ENCODE results near the gene RIMS4. TPM values are rescaled to one million over a fixed set of nuclear protein-coding genes. Genes with fewer than 3 reads are reported as not detected.

The RIMS4 gene
- total RNA-seq, 5 donors from 2014 or later (not counting 1 experiment from before 2014, with no cell fraction given) = 0.06 to 0.12 TPM; not detected in 3

- Histone ChIP-seq H3K36me3 (ENCODE audit: control insufficient read depth in 2 of 2, extremely low read depth in 1 of 2, insufficient read depth in 1 of 2, low read length in 1 of 2) (no peaks in the 10 kb centered on the region), H3K27ac (ENCODE audit: low read length) (no peak overlapping the region), H3K9me3 (no peaks in the 10 kb centered on the region), H3K27me3 (replicated peaks in 1 of 2; ENCODE audit: control insufficient read depth in 2 of 2, extremely low read depth in 1 of 2, insufficient read depth in 2 of 2, low read length in 1 of 2) (peaks cover 6 to 18% of the 10 kb centered on the region in 2 experiments), H3K4me1 (ENCODE audit: control insufficient read depth in 1 of 2, extremely low read depth in 1 of 2, insufficient read depth in 2 of 2, low read length in 2 of 2) (no peaks in the 10 kb centered on the region), H3K4me3 (ENCODE audit: control insufficient read depth in 1 of 2, extremely low read depth in 1 of 2, low read length in 1 of 2) (no peak overlapping the region)
- ChIA-PET CTCF (no interaction called here), POLR2A (no interaction called here)
- ATAC-seq (replicated peaks in 1 of 4) = no peak
- no peak overlapping the region for H3K27ac Mint-ChIP-seq
- peaks cover 29 to 40% of the 10 kb centered on the region in 2 donors for H3K27me3 Mint-ChIP-seq
- peaks cover 0 to 5% (median 0%) of the 10 kb centered on the region in 3 donors for H3K9me3 Mint-ChIP-seq
- no CpG with 5 or more reads among the region's 2 CpGs for WGBS (ENCODE audit: insufficient coverage)
- DNase-seq = no peak
- no peaks in the 10 kb centered on the region for H3K36me3 Mint-ChIP-seq
- H3K4me1 Mint-ChIP-seq = no peaks in the 10 kb centered on the region
- no peak overlapping the region for H3K4me3 Mint-ChIP-seq
Measured at GRCh38 chr20:44834693-44835092, 24.3 kb upstream of the RIMS4 start.

GRCh38 chr20:44833437-44833836, 23.1 kb upstream of the RIMS4 start:
- Mint-ChIP-seq H3K27ac (no peak overlapping the region), H3K9me3 (peaks cover 0 to 5% (median 0%) of the 10 kb centered on the region in 3 donors), H3K4me1 (no peaks in the 10 kb centered on the region), H3K27me3 (peaks cover 37 to 48% of the 10 kb centered on the region in 2 donors), H3K4me3 (no peak overlapping the region), H3K36me3 (no peaks in the 10 kb centered on the region)
- Histone ChIP-seq H3K9me3 (no peaks in the 10 kb centered on the region), H3K4me1 (ENCODE audit: control insufficient read depth in 1 of 2, extremely low read depth in 1 of 2, insufficient read depth in 2 of 2, low read length in 2 of 2) (no peaks in the 10 kb centered on the region), H3K4me3 (ENCODE audit: control insufficient read depth in 1 of 2, extremely low read depth in 1 of 2, low read length in 1 of 2) (no peak overlapping the region), H3K36me3 (ENCODE audit: control insufficient read depth in 2 of 2, extremely low read depth in 1 of 2, insufficient read depth in 1 of 2, low read length in 1 of 2) (no peaks in the 10 kb centered on the region), H3K27ac (ENCODE audit: low read length) (no peak overlapping the region), H3K27me3 (replicated peaks in 1 of 2; ENCODE audit: control insufficient read depth in 2 of 2, extremely low read depth in 1 of 2, insufficient read depth in 2 of 2, low read length in 1 of 2) (peaks cover 9 to 24% of the 10 kb centered on the region in 2 experiments)
- CTCF ChIA-PET = no interaction called here
- DNase-seq = no peak
- ATAC-seq (replicated peaks in 1 of 4) = no peak
- no CpG with 5 or more reads among the region's 1 CpG for WGBS (ENCODE audit: insufficient coverage)
- POLR2A ChIA-PET = no interaction called here

GRCh38 chr20:44832724-44833123, 22.4 kb upstream of the RIMS4 start:
- no peaks in the 10 kb centered on the region for H3K4me1 ChIP-seq (ENCODE audit: control insufficient read depth in 1 of 2, extremely low read depth in 1 of 2, insufficient read depth in 2 of 2, low read length in 2 of 2)

GRCh38 chr20:44830995-44831394, 20.6 kb upstream of the RIMS4 start:
- peaks cover 42 to 54% of the 10 kb centered on the region in 2 donors for H3K27me3 Mint-ChIP-seq
- Histone ChIP-seq H3K9me3 (no peaks in the 10 kb centered on the region), H3K27me3 (replicated peaks in 1 of 2; ENCODE audit: control insufficient read depth in 2 of 2, extremely low read depth in 1 of 2, insufficient read depth in 2 of 2, low read length in 1 of 2) (peaks cover 13 to 19% of the 10 kb centered on the region in 2 experiments), H3K4me3 (ENCODE audit: control insufficient read depth in 1 of 2, extremely low read depth in 1 of 2, low read length in 1 of 2) (no peak overlapping the region), H3K36me3 (ENCODE audit: control insufficient read depth in 2 of 2, extremely low read depth in 1 of 2, insufficient read depth in 1 of 2, low read length in 1 of 2) (no peaks in the 10 kb centered on the region), H3K27ac (ENCODE audit: low read length) (no peak overlapping the region), H3K4me1 (ENCODE audit: control insufficient read depth in 1 of 2, extremely low read depth in 1 of 2, insufficient read depth in 2 of 2, low read length in 2 of 2) (no peaks in the 10 kb centered on the region)
- no peaks in the 10 kb centered on the region for H3K4me1 Mint-ChIP-seq
- CTCF ChIA-PET = no interaction called here
- no peak overlapping the region for H3K4me3 Mint-ChIP-seq
- WGBS (ENCODE audit: insufficient coverage) = no CpG with 5 or more reads among the region's 1 CpG
- peaks cover 0 to 5% (median 0%) of the 10 kb centered on the region in 3 donors for H3K9me3 Mint-ChIP-seq
- H3K27ac Mint-ChIP-seq = no peak overlapping the region
- no peak for DNase-seq
- H3K36me3 Mint-ChIP-seq = no peaks in the 10 kb centered on the region
- POLR2A ChIA-PET = no interaction called here
- ATAC-seq (replicated peaks in 1 of 4) = no peak

More at GRCh38 chr20:44832724-44833123, 22.4 kb upstream of the RIMS4 start:
- H3K4me1 Mint-ChIP-seq = no peaks in the 10 kb centered on the region
- Histone ChIP-seq H3K9me3 (no peaks in the 10 kb centered on the region), H3K27me3 (replicated peaks in 1 of 2; ENCODE audit: control insufficient read depth in 2 of 2, extremely low read depth in 1 of 2, insufficient read depth in 2 of 2, low read length in 1 of 2) (peaks cover 9 to 24% of the 10 kb centered on the region in 2 experiments), H3K36me3 (ENCODE audit: control insufficient read depth in 2 of 2, extremely low read depth in 1 of 2, insufficient read depth in 1 of 2, low read length in 1 of 2) (no peaks in the 10 kb centered on the region), H3K27ac (ENCODE audit: low read length) (no peak overlapping the region), H3K4me3 (ENCODE audit: control insufficient read depth in 1 of 2, extremely low read depth in 1 of 2, low read length in 1 of 2) (no peak overlapping the region)
- ATAC-seq (replicated peaks in 1 of 4) (no peak), DNase-seq (no peak)
- ChIA-PET POLR2A (no interaction called here), CTCF (no interaction called here)
- H3K36me3 Mint-ChIP-seq = no peaks in the 10 kb centered on the region
- H3K9me3 Mint-ChIP-seq = peaks cover 0 to 5% (median 0%) of the 10 kb centered on the region in 3 donors
- no peak overlapping the region for H3K27ac Mint-ChIP-seq
- H3K4me3 Mint-ChIP-seq = no peak overlapping the region
- H3K27me3 Mint-ChIP-seq = peaks cover 39 to 51% of the 10 kb centered on the region in 2 donors
- WGBS (ENCODE audit: insufficient coverage) = 65% methylated on average over 2 of the region's 3 CpGs

GRCh38 chr20:44830523-44830922, 20.2 kb upstream of the RIMS4 start:
- Mint-ChIP-seq H3K27ac (no peak overlapping the region), H3K27me3 (peaks cover 42 to 54% of the 10 kb centered on the region in 2 donors), H3K36me3 (no peaks in the 10 kb centered on the region), H3K9me3 (peaks cover 0 to 5% (median 0%) of the 10 kb centered on the region in 3 donors), H3K4me1 (no peaks in the 10 kb centered on the region), H3K4me3 (no peak overlapping the region)
- POLR2A ChIA-PET = no interaction called here
- no peak for ATAC-seq (replicated peaks in 1 of 4)
- no peak overlapping the region for H3K27ac ChIP-seq (ENCODE audit: low read length)
- no peaks in the 10 kb centered on the region for H3K36me3 ChIP-seq (ENCODE audit: control insufficient read depth in 2 of 2, extremely low read depth in 1 of 2, insufficient read depth in 1 of 2, low read length in 1 of 2)
- no peaks in the 10 kb centered on the region for H3K9me3 ChIP-seq
- no peak for DNase-seq
- H3K27me3 ChIP-seq (replicated peaks in 1 of 2; ENCODE audit: control insufficient read depth in 2 of 2, extremely low read depth in 1 of 2, insufficient read depth in 2 of 2, low read length in 1 of 2) = peaks cover 13 to 19% of the 10 kb centered on the region in 2 experiments
- H3K4me1 ChIP-seq (ENCODE audit: control insufficient read depth in 1 of 2, extremely low read depth in 1 of 2, insufficient read depth in 2 of 2, low read length in 2 of 2) = no peaks in the 10 kb centered on the region
- H3K4me3 ChIP-seq (ENCODE audit: control insufficient read depth in 1 of 2, extremely low read depth in 1 of 2, low read length in 1 of 2) = no peak overlapping the region
- CTCF ChIA-PET = no interaction called here

- ATAC-seq (replicated peaks in 1 of 4) = no peak
- no peak overlapping the region for H3K27ac ChIP-seq (ENCODE audit: low read length)
- H3K27me3 ChIP-seq (replicated peaks in 1 of 2; ENCODE audit: control insufficient read depth in 2 of 2, extremely low read depth in 1 of 2, insufficient read depth in 2 of 2, low read length in 1 of 2) = peaks cover 13 to 19% of the 10 kb centered on the region in 2 experiments
- no peak overlapping the region for H3K4me3 Mint-ChIP-seq
- no peaks in the 10 kb centered on the region for H3K36me3 Mint-ChIP-seq
- ChIA-PET POLR2A (no interaction called here), CTCF (no interaction called here)
- H3K4me1 ChIP-seq (ENCODE audit: control insufficient read depth in 1 of 2, extremely low read depth in 1 of 2, insufficient read depth in 2 of 2, low read length in 2 of 2) = no peaks in the 10 kb centered on the region
- peaks cover 36 to 51% of the 10 kb centered on the region in 2 donors for H3K27me3 Mint-ChIP-seq
- no peaks in the 10 kb centered on the region for H3K4me1 Mint-ChIP-seq
- no peak overlapping the region for H3K27ac Mint-ChIP-seq
- WGBS (ENCODE audit: insufficient coverage) = 77% methylated on average over 4 of the region's 5 CpGs
- DNase-seq = no peak
- no peak overlapping the region for H3K4me3 ChIP-seq (ENCODE audit: control insufficient read depth in 1 of 2, extremely low read depth in 1 of 2, low read length in 1 of 2)
- no peaks in the 10 kb centered on the region for H3K9me3 ChIP-seq
- H3K36me3 ChIP-seq (ENCODE audit: control insufficient read depth in 2 of 2, extremely low read depth in 1 of 2, insufficient read depth in 1 of 2, low read length in 1 of 2) = no peaks in the 10 kb centered on the region
- peaks cover 0 to 5% (median 0%) of the 10 kb centered on the region in 3 donors for H3K9me3 Mint-ChIP-seq
Measured at GRCh38 chr20:44829688-44830087, 19.3 kb upstream of the RIMS4 start.

GRCh38 chr20:44828640-44829039, 18.3 kb upstream of the RIMS4 start:
- Histone ChIP-seq H3K27ac (ENCODE audit: low read length) (no peak overlapping the region), H3K27me3 (replicated peaks in 1 of 2; ENCODE audit: control insufficient read depth in 2 of 2, extremely low read depth in 1 of 2, insufficient read depth in 2 of 2, low read length in 1 of 2) (peaks cover 13 to 21% of the 10 kb centered on the region in 2 experiments), H3K4me1 (ENCODE audit: control insufficient read depth in 1 of 2, extremely low read depth in 1 of 2, insufficient read depth in 2 of 2, low read length in 2 of 2) (no peaks in the 10 kb centered on the region), H3K4me3 (ENCODE audit: control insufficient read depth in 1 of 2, extremely low read depth in 1 of 2, low read length in 1 of 2) (no peak overlapping the region), H3K9me3 (no peaks in the 10 kb centered on the region), H3K36me3 (ENCODE audit: control insufficient read depth in 2 of 2, extremely low read depth in 1 of 2, insufficient read depth in 1 of 2, low read length in 1 of 2) (no peaks in the 10 kb centered on the region)
- ChIA-PET POLR2A (no interaction called here), CTCF (interaction anchor here in 1 of 2 donors (0.6 kb wide), 1 partner anchor 11 kb away, joined by 3 read pairs; no protein-coding TSS in a partner anchor)
- 86% methylated on average over 1 of the region's 2 CpGs for WGBS (ENCODE audit: insufficient coverage)
- ATAC-seq (replicated peaks in 1 of 4) = no peak
- H3K9me3 Mint-ChIP-seq = peaks cover 0 to 5% (median 0%) of the 10 kb centered on the region in 3 donors
- H3K4me3 Mint-ChIP-seq = no peak overlapping the region
- H3K27ac Mint-ChIP-seq = peak overlapping the region in 1 of 2 donors; percentile 37
- no peaks in the 10 kb centered on the region for H3K4me1 Mint-ChIP-seq
- peaks cover 41 to 51% of the 10 kb centered on the region in 2 donors for H3K27me3 Mint-ChIP-seq
- DNase-seq = no peak
- no peaks in the 10 kb centered on the region for H3K36me3 Mint-ChIP-seq

Data from T-cell (primary cell).